Peyer's patch (tissue), 4 donors: ENCODE measurements around the gene FILIP1.

Source experiments
- CTCF ChIP-seq, 6 experiments: fragments of 450-650 bp in 4 of 6; fragments of 200-600 bp in 2 of 6; sonication (generic) in 1 of 6; IDR thresholded peaks; one replicate each; pipeline ENCODE4 v1.5.1; 2017 to 2019; ENCODE audit warnings: antibody characterized with exemption in 6 of 6, mild to moderate bottlenecking in 3 of 6, moderate library complexity in 1 of 6
- POLR2A ChIP-seq, 2 donors: fragments of 450-650 bp; IDR thresholded peaks; one replicate each; pipeline ENCODE4 v1.5.1; 2017; ENCODE audit warnings: antibody characterized with exemption in 2 of 2, mild to moderate bottlenecking in 2 of 2, moderate library complexity in 2 of 2

- TF ChIP-seq CTCF (IDR thresholded peaks at IDR 0.05) (no peak), POLR2A (IDR thresholded peaks at IDR 0.05) (no peak)
These were observed 27.0 kb downstream of the FILIP1 start for GRCh38 chr6:75466636-75467035.
